NCI-H1436 (cell line): ENCODE results near the gene TAS2R50.
"Not testable (repeated sequence)": the region's sequence is repeated elsewhere in the genome, so short reads cannot be mapped to it uniquely, and the experiment has no call there.

Source experiments
- DNase-seq: peaks from one replicate; lab custom pipeline; 2025; lab: John Stamatoyannopoulos, UW

The TAS2R50 gene

GRCh38 chr12:10986812-10987211 lies at the start of gene TAS2R50:
TAS2R50 (minus strand) TSS chr12:10986912; CDS start chr12:10986860, 52 bp downstream.
- DNase-seq = no peak

GRCh38 chr12:11033959-11034358 lies 47.2 kb upstream of the TAS2R50 start:
- DNase-seq = not testable (repeated sequence)

- DNase-seq = no peak
Observed at GRCh38 chr12:11031307-11031706, 44.6 kb upstream of the TAS2R50 start, which contains the start of gene TAS2R31. TAS2R31 (minus strand) TSS chr12:11031407; CDS start chr12:11031335, 72 bp downstream.

- DNase-seq = no peak
Observed at GRCh38 chr12:11026118-11026517, 39.4 kb upstream of the TAS2R50 start.

- no peak for DNase-seq
Observed at GRCh38 chr12:11023387-11023786, 36.7 kb upstream of the TAS2R50 start.

- no peak for DNase-seq
Observed at GRCh38 chr12:11022520-11022919, 35.8 kb upstream of the TAS2R50 start, which contains the start of gene TAS2R19. TAS2R19 (minus strand) TSS chr12:11022620; CDS start chr12:11022571, 49 bp downstream.

GRCh38 chr12:11016937-11017336 lies 30.2 kb upstream of the TAS2R50 start:
- DNase-seq = no peak

GRCh38 chr12:11015775-11016430 lies 29.2 kb upstream of the TAS2R50 start:
- no peak for DNase-seq

GRCh38 chr12:11014234-11014633 lies 27.5 kb upstream of the TAS2R50 start:
- DNase-seq = no peak

GRCh38 chr12:11007608-11008007 lies 20.9 kb upstream of the TAS2R50 start:
- DNase-seq = no peak

GRCh38 chr12:10998204-10998603 lies 11.5 kb upstream of the TAS2R50 start, which contains the start of gene TAS2R20:
TAS2R20 (minus strand) TSS chr12:10998304; CDS start chr12:10997875, 429 bp downstream.
- DNase-seq = no peak

- no peak for DNase-seq
Observed at GRCh38 chr12:10994307-10994706, 7.6 kb upstream of the TAS2R50 start.

GRCh38 chr12:10989107-10989506 lies 2.4 kb upstream of the TAS2R50 start:
- no peak for DNase-seq

GRCh38 chr12:10982244-10982643 lies 4.5 kb downstream of the TAS2R50 start:
- no peak for DNase-seq

- no peak for DNase-seq
Observed at GRCh38 chr12:10974965-10975364, 11.7 kb downstream of the TAS2R50 start.

- no peak for DNase-seq
Observed at GRCh38 chr12:10968765-10969456, 17.8 kb downstream of the TAS2R50 start.

GRCh38 chr12:10967409-10967808 lies 19.3 kb downstream of the TAS2R50 start:
- no peak for DNase-seq

- DNase-seq = no peak
Observed at GRCh38 chr12:10966314-10966713, 20.4 kb downstream of the TAS2R50 start.

GRCh38 chr12:10965476-10965875 lies 21.2 kb downstream of the TAS2R50 start:
- no peak for DNase-seq

GRCh38 chr12:10960211-10960610 lies 26.5 kb downstream of the TAS2R50 start:
- no peak for DNase-seq

GRCh38 chr12:10959804-10960203 lies 26.9 kb downstream of the TAS2R50 start:
- no peak for DNase-seq

GRCh38 chr12:10957741-10958140 lies 29.0 kb downstream of the TAS2R50 start:
- no peak for DNase-seq

GRCh38 chr12:10956085-10956484 lies 30.6 kb downstream of the TAS2R50 start:
- DNase-seq = no peak
